NCI-H2107 treated with DMSO at 0.1 percent for 48 hours (cell line): ENCODE measurements around the gene ADAMTSL1.
A peak's percentile ranks its signal among the peaks of the same experiment; 100 is the strongest.

Experiments
- DNase-seq: peaks from one replicate; lab custom pipeline; 2025; ENCODE audit not compliant: unreplicated experiment; lab: John Stamatoyannopoulos, UW

ADAMTSL1 gene

DNA sequence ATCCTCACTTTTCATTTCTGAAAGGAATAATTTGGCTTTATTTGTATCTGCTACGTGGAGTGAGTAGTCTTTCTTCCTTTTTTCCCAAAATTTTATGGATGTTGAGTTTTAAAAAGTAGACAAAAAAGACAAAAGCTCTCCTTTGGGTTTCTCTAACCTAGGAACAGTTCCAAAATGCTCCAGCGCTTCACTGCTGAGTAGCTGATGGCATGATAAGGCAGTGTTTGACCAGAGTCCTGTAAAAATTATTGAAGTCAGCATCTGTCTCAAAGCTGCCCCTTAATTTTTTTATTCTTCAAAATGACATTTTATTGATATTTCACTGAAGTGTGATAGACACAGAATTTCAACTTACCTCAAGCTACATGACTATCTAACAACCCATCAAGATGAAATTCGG is 219.0 kb downstream of the ADAMTSL1 start:
- DNase-seq = no peak

DNA sequence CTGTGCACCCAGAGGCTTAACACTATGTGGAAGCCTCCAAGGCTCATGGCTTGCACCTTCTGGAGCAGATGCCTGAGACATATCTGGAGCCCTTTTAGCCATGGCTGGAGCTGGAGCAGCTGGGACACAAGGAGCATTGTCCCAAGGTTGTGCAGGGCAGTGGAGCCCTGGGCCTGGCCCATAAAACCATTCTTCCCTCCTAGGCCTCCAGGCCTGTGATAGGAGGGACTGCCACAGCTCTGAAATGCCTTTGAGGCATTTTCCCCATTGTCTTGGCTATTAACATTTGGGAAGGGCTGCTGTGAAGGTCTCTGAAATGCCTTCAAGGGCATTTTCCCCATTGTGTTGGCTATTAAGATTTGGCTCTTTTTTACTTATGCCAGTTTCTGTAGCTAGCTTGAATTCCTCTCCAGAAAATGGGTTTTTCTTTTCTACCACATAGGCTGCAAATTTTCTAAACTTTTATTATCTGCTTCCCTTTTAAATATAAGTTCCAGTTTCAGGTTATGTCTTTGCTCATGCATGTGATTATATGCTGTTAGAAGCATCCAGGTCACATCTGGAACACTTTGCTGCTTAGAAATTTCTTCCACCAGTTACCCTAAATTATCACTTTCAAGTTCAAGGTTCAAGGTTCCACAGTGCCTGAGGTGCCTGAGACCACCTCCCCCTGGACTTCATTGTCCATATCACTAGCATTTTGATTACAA is 221.2 kb downstream of the ADAMTSL1 start:
- no peak for DNase-seq

DNA sequence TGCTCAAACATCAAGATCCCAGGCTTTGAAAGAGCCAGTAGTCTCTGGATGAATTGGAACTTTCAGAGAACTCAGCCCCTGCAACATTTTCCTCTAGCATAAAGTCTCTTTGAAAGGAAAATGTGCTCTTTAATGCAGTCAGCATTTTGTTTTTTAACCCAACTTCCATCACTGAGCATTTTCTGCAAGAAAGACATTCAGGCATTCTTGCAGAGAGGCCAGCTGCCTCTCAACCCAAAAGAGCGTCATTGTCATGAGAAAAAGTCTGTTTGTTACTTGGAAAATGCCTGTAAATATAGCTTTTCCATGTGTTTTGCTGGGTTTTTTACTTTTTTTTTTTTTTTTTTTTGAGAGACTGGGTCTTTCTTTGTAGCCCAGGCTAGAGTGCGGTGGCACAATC is 225.0 kb downstream of the ADAMTSL1 start:
- DNase-seq = no peak

DNA sequence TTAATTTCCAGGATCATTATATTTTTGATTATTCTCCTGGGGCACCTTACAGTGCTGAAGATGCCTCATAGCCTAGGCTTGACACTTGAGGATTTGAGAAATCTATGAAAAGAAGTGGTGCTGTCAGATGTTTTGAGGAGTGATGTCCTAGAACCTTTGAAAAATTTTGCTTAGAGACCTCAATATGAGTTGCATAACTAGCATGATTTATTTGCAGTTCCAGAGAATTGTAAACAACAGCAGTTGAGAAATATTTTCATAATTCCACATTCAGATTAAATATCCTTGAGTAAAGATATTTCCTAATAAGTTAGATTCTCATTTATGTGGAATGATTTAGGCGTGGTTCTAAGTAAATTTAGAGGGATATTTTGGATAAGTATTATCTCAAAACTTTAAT is 225.8 kb downstream of the ADAMTSL1 start:
- no peak for DNase-seq

DNA sequence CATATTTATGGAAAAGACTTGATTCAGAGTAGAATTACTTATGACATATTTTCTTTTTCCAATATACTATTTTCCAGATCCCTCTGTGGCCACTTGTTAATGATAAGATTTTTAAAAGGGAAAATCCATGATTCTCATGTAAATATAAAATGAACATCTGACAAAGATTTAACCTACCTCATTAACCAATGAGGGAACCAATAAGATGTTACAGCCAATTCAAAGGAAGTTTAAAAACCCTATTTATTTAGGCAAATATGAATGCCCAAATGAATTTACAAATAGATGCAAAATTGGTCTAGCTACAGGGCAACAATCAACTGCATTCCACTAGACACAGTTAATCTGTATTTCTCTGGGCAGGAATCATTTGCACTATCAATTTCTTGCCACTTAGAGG is 226.8 kb downstream of the ADAMTSL1 start:
- DNase-seq = no peak

DNA sequence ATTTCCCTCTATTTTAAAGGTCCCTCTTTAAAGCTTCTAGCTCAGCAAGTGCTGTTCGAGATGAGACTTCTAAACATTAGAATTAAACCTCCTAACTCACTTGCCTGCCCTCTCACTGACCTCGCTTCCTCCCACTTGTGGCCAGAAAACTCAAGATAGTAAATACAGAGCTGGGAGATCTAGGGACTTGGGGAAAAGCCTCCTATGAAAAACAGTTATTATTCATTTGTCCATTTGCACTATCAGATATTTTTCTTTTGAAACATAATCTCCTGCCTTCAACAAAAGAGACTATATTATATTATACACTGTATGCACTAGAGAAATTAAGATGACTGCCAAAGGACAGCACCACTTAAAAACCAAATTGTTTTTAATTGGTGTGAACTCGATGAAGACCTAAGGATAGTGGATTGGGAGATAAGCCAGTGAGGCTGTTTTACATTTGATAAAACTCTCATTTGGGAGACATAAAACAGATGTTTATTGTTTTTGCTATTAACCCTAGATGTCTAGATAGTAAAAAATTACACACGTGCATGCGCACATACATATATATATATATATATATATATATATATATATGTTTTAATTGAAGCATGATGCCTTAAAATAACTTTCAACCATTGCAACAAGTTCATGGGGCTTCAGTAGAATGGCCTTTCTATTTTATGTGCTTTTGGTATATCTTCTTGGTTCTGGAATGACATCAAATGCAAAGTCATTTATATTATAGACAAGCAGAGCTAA is 229.4 kb downstream of the ADAMTSL1 start:
- no peak for DNase-seq

DNA sequence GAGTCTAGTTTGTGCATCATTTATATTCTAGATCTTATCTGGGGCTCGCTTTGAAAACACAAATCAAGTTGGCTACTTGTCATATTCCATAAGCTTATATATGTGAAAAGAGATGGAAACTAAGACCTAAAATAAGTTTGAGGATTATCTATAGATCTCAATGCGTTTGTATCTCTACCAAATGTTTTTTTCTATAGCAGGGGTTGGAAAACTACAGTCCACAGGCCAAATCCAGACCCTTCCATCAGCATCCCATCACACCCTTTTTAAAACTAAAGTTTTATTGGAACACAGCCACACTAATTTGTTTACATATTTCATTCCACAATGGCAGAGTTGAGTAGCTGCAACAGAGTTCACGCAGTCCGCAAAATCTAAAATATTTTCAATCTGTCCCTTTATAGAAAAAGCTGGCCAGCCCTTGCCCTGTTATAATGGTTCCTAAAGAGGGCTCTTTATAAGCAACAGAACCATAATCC is 230.0 kb downstream of the ADAMTSL1 start:
- DNase-seq = no peak

DNA sequence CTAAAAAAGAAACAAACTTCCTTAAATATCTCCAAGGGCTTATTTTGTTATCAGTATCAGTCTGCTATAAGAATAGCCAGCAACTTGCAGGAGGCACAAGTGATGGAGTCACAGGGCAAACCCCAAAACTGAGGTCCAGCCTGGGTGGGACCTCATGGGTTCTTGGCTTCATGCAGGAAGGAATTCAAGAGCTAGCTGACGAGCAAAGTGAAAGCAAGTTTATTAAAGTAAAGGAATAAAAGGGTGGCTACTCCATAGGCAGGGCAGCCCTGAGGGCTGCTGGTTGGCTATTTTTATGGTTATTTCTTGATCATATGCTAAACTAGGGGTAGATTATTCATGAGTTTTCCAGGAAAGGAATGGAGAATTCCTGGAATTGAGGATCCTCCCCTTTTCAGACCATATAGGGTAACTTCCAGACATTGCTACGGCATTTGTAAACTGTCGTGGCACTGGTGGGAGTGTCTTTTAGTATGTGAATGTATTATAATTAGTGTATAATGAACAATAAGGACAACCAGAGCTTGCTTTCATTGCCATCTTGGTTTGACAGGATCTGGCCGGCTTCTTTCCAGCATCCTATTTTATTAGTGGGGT is 231.9 kb downstream of the ADAMTSL1 start:
- DNase-seq = no peak

DNA sequence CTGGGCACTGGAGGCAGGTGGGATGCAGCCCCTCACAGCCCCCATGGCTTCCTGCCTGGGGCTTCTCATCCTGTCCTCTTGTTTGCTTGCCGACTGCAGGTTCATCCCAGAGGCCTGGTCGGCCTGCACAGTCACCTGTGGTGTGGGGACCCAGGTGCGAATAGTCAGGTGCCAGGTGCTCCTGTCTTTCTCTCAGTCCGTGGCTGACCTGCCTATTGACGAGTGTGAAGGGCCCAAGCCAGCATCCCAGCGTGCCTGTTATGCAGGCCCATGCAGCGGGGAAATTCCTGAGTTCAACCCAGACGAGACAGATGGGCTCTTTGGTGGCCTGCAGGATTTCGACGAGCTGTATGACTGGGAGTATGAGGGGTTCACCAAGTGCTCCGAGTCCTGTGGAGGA is 232.7 kb downstream of the ADAMTSL1 start:
- DNase-seq = no peak

DNA sequence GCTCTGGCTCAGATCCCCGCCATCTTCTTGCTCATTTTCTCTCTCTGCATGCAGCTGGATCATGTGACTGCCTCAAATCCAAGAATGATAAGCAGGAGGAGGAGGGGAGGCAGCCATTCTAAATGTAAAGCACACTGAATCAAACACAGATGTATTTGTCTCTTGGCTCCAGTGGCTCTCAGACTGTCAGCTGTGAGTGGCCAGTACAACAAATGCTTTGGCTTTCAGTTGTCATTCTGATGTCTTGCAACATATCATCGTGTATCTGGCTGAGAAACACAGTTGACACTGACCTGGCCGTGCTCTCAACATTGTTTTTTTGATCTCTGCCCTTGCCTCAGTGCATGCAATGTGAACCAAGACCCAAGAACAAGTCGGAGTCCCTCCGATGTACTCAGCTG is 233.1 kb downstream of the ADAMTSL1 start:
- no peak for DNase-seq

DNA sequence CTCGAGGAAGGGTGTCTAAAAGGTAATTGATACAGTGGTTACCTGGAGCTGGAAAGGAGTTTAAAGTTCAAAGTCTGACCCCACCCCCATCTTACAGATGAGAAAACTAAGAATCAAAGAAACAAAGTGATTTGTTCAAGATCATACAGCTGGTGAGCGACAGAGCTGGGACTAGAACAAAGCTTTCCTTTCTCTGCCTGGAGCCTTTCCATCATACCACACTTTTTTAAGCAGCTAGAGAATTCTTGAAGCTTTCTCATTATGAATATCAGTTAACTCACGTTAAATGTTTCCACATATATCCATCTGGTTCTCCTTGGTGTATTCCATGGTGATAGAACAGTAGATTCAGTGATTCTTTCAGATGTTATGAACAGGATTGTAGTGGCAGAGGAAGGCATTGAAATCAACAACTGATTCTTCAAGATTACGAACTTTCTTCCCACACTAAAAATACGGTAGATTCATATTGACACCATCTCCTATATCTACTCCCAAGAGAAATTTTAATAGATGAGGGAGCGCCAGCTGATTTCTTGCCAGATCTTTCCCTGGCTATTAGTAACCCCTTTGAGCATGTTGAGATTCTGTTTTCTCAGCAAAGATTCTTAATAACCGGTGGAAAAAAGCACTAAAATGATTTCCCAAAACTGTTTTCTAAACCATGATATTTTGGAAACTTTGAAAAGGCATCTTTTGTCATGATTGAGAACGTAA is 233.7 kb downstream of the ADAMTSL1 start:
- DNase-seq = no peak

DNA sequence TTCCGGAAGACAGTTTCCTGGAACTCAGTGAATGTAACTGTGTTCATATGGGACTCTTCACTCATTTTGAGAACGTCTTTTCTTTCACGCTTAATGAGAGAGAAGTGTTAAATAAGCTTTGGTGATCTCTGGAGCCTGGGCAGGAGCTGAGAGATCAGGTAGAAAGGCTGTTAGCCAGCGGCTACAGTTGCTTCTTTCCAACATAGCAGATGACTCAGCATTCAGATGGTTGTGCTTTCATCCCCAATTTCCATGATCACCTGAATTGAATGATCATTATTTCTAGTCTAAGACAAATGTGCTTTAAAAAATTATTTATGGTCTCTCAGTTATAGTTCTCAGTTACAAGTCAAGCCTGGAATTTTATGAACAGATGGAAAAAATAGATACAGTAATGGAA is 234.5 kb downstream of the ADAMTSL1 start:
- DNase-seq = no peak

DNA sequence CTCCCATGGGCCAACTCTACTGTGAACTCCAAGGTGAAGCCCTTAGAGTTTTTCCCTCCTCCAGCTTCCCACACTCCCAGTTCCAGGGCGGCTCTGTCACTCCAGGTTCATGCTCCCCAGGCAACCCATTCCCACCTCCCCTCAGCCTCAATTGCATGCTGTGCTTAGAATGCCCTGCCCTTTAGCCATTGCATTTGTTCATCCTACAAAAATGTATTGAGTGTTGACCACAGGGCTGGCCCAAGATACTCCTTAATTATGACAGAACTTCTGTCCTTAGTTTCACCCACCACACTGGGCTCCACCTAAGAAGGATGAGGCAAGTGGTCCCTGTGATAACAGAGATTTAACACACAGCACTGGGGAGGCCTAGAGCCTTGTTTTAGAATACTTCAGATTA is 236.1 kb downstream of the ADAMTSL1 start:
- no peak for DNase-seq

DNA sequence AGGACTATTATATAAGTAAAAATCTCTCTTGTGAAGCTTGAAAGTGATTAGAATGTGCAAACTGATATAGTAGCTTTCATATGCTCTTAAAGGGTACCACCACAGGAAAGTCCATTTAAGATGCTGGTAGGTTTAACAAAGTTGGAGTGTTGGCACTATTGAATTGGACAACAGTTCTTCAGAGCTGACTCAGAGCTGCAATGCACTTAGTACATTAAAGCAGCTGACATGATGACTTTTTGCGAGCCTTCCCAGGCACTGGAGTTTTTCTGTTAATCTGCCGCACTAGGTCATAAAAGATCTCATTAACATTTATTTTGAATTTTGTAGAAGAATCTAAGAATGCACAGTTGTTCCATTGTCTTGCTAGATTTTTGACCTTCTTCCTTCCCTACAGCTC is 243.8 kb downstream of the ADAMTSL1 start:
- no peak for DNase-seq

DNA sequence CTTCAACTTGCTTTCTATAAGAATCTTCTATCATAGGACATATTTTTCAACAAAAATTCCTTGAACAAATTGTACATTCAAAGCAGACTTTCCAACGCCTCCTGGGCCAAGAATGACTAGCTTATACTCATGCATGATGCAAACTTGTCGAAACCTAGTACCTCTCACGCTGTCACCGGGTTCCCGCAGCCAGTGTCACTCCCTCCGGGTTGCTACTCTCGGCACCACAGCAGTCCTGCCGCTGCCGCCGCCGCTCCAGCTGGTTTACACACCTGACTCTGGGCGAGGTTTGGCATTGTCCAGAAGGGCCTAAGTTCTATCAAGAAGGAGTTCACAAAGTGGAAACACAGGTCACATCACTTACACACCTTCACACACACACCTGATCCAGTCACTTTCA is 244.4 kb downstream of the ADAMTSL1 start:
- no peak for DNase-seq

DNA sequence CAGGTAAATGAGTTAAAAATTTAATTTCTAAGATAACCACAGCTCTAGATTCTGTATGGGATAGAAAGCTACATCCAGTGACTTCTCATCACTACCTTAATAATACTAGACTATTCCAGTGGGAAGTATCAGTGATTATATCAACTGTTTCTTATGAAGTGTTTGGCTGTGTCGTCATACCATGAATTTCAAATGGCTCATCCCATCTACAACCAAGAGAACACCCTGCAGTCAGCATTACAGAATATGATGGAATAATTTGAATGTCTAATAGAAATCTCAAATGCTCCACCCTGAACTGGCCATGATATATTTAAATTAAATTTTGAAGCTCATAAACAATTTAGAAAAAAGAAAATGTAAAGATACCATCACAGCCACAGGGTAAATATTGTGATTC is 245.0 kb downstream of the ADAMTSL1 start:
- DNase-seq = no peak

DNA sequence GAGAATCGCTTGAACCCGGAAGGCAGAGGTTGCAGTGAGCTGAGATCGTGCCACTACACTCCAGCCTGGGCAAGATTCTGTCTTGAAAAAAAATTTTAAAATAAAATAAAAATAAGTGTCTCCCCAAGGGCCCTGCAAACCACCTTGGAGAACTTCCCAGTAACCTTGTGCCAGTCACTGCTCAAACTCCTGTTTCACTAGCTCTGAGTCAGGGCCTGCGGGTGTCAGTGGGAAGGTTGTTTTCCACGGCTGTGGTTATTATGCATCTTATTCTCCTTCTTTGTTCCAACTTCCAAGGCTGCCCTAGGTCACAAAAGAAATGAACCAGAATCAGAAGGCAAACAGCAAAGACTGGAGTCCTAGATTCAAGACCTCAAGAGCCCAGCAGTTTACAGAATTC is 246.7 kb downstream of the ADAMTSL1 start:
- no peak for DNase-seq

DNA sequence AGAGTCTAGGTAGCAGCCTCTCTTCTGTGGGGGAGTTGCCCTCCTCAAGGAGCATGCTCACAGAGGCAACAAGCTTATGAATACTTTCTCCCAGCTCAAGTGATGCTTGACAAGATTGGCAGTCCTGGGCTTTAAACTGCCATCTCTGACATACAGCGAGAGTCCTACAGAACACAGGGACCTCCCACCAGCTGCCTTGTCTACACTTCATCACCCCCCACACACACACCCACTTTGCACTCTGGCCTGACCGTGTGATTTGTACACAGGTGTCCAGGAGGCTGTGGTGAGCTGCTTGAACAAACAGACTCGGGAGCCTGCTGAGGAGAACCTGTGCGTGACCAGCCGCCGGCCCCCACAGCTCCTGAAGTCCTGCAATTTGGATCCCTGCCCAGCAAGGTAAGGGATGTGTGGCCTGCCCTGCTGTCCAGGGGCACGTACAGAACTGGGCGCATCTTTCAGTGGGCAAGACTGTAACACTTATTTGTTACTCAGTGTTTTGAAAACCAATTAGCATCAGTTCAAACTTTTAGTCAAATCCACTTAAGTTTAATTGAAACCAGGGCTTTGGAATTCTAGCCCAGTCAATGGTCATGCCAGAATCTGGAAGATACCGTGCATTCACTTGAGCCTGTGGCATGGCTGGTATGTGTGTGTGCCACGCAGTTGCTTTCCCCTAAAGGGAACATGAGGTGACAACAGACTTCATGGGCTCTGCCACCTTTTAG is 247.5 kb downstream of the ADAMTSL1 start:
- DNase-seq = peak; percentile 13

DNA sequence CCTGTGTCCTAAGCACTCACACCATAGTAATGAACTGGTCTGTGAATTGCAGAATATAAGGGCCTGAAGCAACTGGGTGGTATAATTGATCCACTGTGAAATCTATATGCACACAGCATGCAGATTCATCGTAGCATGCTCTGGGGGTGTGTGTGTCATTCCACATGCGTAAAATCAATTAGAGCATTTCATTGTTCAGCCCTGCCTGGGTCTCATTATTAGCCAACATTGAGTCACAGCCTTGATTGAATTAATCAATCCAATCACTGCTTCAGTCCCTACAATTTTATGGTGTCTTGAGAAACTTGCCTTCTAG is 248.0 kb downstream of the ADAMTSL1 start:
- no peak for DNase-seq

DNA sequence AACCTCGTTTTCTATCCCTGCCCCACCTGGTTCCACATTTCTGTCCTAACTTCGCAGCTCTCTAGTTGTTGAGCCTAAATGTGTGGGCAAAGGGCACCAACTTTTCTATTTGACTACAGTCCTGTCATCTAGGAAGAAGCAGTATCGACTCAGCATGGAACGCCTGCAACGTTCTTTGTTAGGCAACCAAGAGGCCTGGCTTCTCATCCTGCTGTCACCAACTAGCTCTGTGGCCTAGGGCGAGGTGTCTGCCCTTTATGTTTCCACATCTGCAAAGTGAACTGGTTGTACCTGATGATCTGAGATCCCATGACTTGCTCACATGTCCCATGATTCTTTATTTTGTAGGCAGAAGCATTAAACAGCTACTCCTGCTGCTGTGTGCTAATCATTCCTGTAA is 248.9 kb downstream of the ADAMTSL1 start:
- no peak for DNase-seq

DNA sequence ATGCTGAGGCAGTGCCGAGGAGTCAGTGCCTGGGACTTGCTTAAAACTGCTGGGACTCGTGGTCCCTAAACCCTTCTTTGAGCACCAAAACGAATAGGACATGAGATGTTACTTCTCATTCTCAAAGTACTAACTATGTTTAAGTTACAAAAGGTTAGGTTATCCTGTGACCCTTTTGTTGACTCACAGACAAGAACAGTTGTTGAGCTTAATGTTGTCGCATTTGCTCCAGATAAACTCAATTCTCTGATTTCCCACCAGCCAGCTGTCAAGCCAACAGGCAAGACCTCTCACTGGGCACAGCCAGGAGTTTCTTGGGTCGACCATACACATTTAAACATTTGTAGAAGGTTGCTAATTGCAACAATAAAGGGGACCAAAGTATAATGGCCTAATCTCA is 249.4 kb downstream of the ADAMTSL1 start:
- DNase-seq = no peak
